BLaER1 (cell line): ENCODE data around the gene PCSK9.

ENCODE experiments used
- H3K27ac ChIP-seq: shearing (Covaris generic); formaldehyde crosslinking; 2 replicates; pipeline ENCODE4 v1.8.1; 2022
- H3K27me3 ChIP-seq: shearing (Covaris generic); formaldehyde crosslinking; 2 replicates; pipeline ENCODE4 v1.8.1; 2022
- H3K36me3 ChIP-seq: shearing (Covaris generic); formaldehyde crosslinking; 2 replicates; pipeline ENCODE4 v1.8.1; 2022
- H3K4me1 ChIP-seq: shearing (Covaris generic); formaldehyde crosslinking; 2 replicates; pipeline ENCODE4 v1.8.1; 2022
- H3K4me2 ChIP-seq: shearing (Covaris generic); formaldehyde crosslinking; 2 replicates; pipeline ENCODE4 v1.8.1; 2022
- H3K4me3 ChIP-seq: shearing (Covaris generic); formaldehyde crosslinking; 2 replicates; pipeline ENCODE4 v1.8.1; 2022
- H3K9ac ChIP-seq: shearing (Covaris generic); formaldehyde crosslinking; 2 replicates; pipeline ENCODE4 v1.8.1; 2022
- H3K9me3 ChIP-seq: shearing (Covaris generic); formaldehyde crosslinking; 2 replicates; pipeline ENCODE4 v1.8.1; 2022
- H4K20me1 ChIP-seq: shearing (Covaris generic); formaldehyde crosslinking; 2 replicates; pipeline ENCODE4 v1.8.1; 2022
- Cebpa-rat ChIP-seq: shearing (Covaris generic); IDR thresholded peaks from 2 replicates; pipeline ENCODE4 v1.8.1; 2022

Gene PCSK9

GRCh38 chr1:55057956-55058298 is 18.6 kb downstream of the PCSK9 start:
- H3K9ac ChIP-seq: no peak overlapping the region
- H3K36me3 ChIP-seq: no peaks in the 10 kb centered on the region
- no peak overlapping the region for H3K27ac ChIP-seq
- no peaks in the 10 kb centered on the region for H3K4me1 ChIP-seq
- H3K27me3 ChIP-seq: no peaks in the 10 kb centered on the region
- H4K20me1 ChIP-seq: no peaks in the 10 kb centered on the region
- H3K4me2 ChIP-seq: no peak overlapping the region
- TF ChIP-seq Cebpa-rat: no peak
- H3K4me3 ChIP-seq: no peak overlapping the region
- H3K9me3 ChIP-seq: no peaks in the 10 kb centered on the region

GRCh38 chr1:55059302-55060132 is 20.2 kb downstream of the PCSK9 start:
- Histone ChIP-seq H3K9me3 (no peaks in the 10 kb centered on the region), H3K9ac (no peak overlapping the region), H3K4me1 (peaks cover 4% of the 10 kb centered on the region; the same call in 1 of the 2 replicates), H3K4me3 (no peak overlapping the region), H3K27ac (no peak overlapping the region), H3K36me3 (no peaks in the 10 kb centered on the region), H3K4me2 (no peak overlapping the region), H4K20me1 (no peaks in the 10 kb centered on the region), H3K27me3 (no peaks in the 10 kb centered on the region)
- no peak for TF ChIP-seq Cebpa-rat

GRCh38 chr1:55060133-55060999 is 21.0 kb downstream of the PCSK9 start:
- Histone ChIP-seq H3K27ac (no peak overlapping the region), H3K4me1 (peaks cover 4% of the 10 kb centered on the region; the same call in 1 of the 2 replicates), H3K4me2 (no peak overlapping the region), H3K4me3 (no peak overlapping the region), H3K9ac (no peak overlapping the region), H3K36me3 (no peaks in the 10 kb centered on the region), H4K20me1 (0 out of 2 replicates have a peak, but pooled peaks cover 7% of the 10 kb centered on the region), H3K27me3 (no peaks in the 10 kb centered on the region), H3K9me3 (no peaks in the 10 kb centered on the region)
- TF ChIP-seq Cebpa-rat: no peak

- H3K9me3 ChIP-seq: no peaks in the 10 kb centered on the region
- H3K4me2 ChIP-seq: no peak overlapping the region
- no peak overlapping the region for H3K9ac ChIP-seq
- H4K20me1 ChIP-seq: 0 out of 2 replicates have a peak, but pooled peaks cover 9% of the 10 kb centered on the region
- peaks cover 4% of the 10 kb centered on the region; the same call in 1 of the 2 replicates for H3K4me1 ChIP-seq
- H3K27ac ChIP-seq: no peak overlapping the region
- H3K27me3 ChIP-seq: no peaks in the 10 kb centered on the region
- no peak overlapping the region for H3K4me3 ChIP-seq
- peaks cover 5% of the 10 kb centered on the region for H3K36me3 ChIP-seq
- no peak for TF ChIP-seq Cebpa-rat
These were observed 21.8 kb downstream of the PCSK9 start for GRCh38 chr1:55061000-55061705.

GRCh38 chr1:55061706-55062321 is 22.5 kb downstream of the PCSK9 start:
- Histone ChIP-seq H3K27me3 (no peaks in the 10 kb centered on the region), H3K9ac (no peak overlapping the region), H4K20me1 (0 out of 2 replicates have a peak, but pooled peaks cover 9% of the 10 kb centered on the region), H3K4me1 (peaks cover 4% of the 10 kb centered on the region; the same call in 1 of the 2 replicates), H3K4me3 (no peak overlapping the region), H3K9me3 (no peaks in the 10 kb centered on the region), H3K4me2 (no peak overlapping the region), H3K36me3 (peaks cover 12% of the 10 kb centered on the region), H3K27ac (no peak overlapping the region)
- no peak for TF ChIP-seq Cebpa-rat

- Histone ChIP-seq H3K4me3 (no peak overlapping the region), H3K4me2 (no peak overlapping the region), H4K20me1 (0 out of 2 replicates have a peak, but pooled peaks cover 9% of the 10 kb centered on the region), H3K36me3 (peaks cover 24% of the 10 kb centered on the region), H3K9me3 (no peaks in the 10 kb centered on the region), H3K4me1 (peaks cover 4% of the 10 kb centered on the region; the same call in 1 of the 2 replicates), H3K27me3 (no peaks in the 10 kb centered on the region), H3K9ac (no peak overlapping the region), H3K27ac (no peak overlapping the region)
- no peak for TF ChIP-seq Cebpa-rat
These were observed 23.6 kb downstream of the PCSK9 start for GRCh38 chr1:55062801-55063576.

- Histone ChIP-seq H3K27ac (no peak overlapping the region), H3K4me1 (peaks cover 4% of the 10 kb centered on the region; the same call in 1 of the 2 replicates), H3K9me3 (no peaks in the 10 kb centered on the region), H3K4me2 (no peak overlapping the region), H3K36me3 (peaks cover 29% of the 10 kb centered on the region), H4K20me1 (0 out of 2 replicates have a peak, but pooled peaks cover 9% of the 10 kb centered on the region), H3K27me3 (no peaks in the 10 kb centered on the region), H3K4me3 (no peak overlapping the region), H3K9ac (no peak overlapping the region)
- no peak for TF ChIP-seq Cebpa-rat
These were observed 24.2 kb downstream of the PCSK9 start for GRCh38 chr1:55063577-55063942.

- no peak overlapping the region for H3K4me2 ChIP-seq
- H3K9me3 ChIP-seq: no peaks in the 10 kb centered on the region
- H3K36me3 ChIP-seq: peaks cover 35% of the 10 kb centered on the region
- H3K27me3 ChIP-seq: no peaks in the 10 kb centered on the region
- no peak for TF ChIP-seq Cebpa-rat
- H3K9ac ChIP-seq: no peak overlapping the region
- peaks cover 4% of the 10 kb centered on the region; the same call in 1 of the 2 replicates for H3K4me1 ChIP-seq
- no peak overlapping the region for H3K27ac ChIP-seq
- 0 out of 2 replicates have a peak, but pooled peaks cover 9% of the 10 kb centered on the region for H4K20me1 ChIP-seq
- H3K4me3 ChIP-seq: no peak overlapping the region
These were observed 24.8 kb downstream of the PCSK9 start for GRCh38 chr1:55064071-55064581.
